ENCODE data around the gene PRPF40B. TPM values are rescaled to one million over a fixed set of nuclear protein-coding genes. Genes with fewer than 3 reads are reported as not detected.

The PRPF40B gene
- total and polyA plus RNA-seq, 2 of the 13 experiments (the other 11 are each of a cell fraction or from before 2014, with no cell fraction given), result 5.0 to 7.8 TPM

GRCh38 chr12:49642370-49642802, 19.0 kb downstream of the PRPF40B start (continued):
- no peak for TF ChIP-seq NFAT5 (CRISPR knock-in tag; IDR thresholded peaks at IDR 0.05)
- no peak for TF ChIP-seq ZNF256 (CRISPR knock-in tag; conservative IDR thresholded peaks at IDR 0.05)
- 0 out of 2 replicates have a peak, but pooled peaks have one; percentile 27 for TF ChIP-seq PATZ1 (CRISPR knock-in tag; IDR thresholded peaks at IDR 0.05)
- TF ChIP-seq CCAR2 (optimal IDR thresholded peaks at IDR 0.05; ENCODE audit: low read depth, low read length), result no peak
- TF ChIP-seq DPF2 (CRISPR knock-in tag; IDR thresholded peaks at IDR 0.05; ENCODE audit: borderline replicate concordance, low read depth), result peak; percentile 58; the same call in 1 of the 2 replicates
- TF ChIP-seq TRIM22 (IDR thresholded peaks at IDR 0.05), result no peak
- TF ChIP-seq XBP1 (CRISPR knock-in tag; IDR thresholded peaks at IDR 0.05), result no peak
- no peak for TF ChIP-seq IKZF1 (IDR thresholded peaks at IDR 0.05)
- no peak for TF ChIP-seq KDM5A (IDR thresholded peaks at IDR 0.05; ENCODE audit: borderline replicate concordance, low read length)
- peak; percentile 25; the same call in 1 of the 2 replicates for TF ChIP-seq CBX5 (CRISPR knock-in tag; IDR thresholded peaks at IDR 0.05; ENCODE audit: borderline replicate concordance)
- TF ChIP-seq ZBTB2 (CRISPR knock-in tag; IDR thresholded peaks at IDR 0.05; ENCODE audit: low read depth), result 0 out of 2 replicates have a peak, but pooled peaks have one; percentile 18
- TF ChIP-seq ZNF354B (CRISPR knock-in tag; IDR thresholded peaks at IDR 0.05), result no peak
- no peak for TF ChIP-seq TEAD2 (CRISPR knock-in tag; IDR thresholded peaks at IDR 0.05)
- TF ChIP-seq ZNF614 (CRISPR knock-in tag; IDR thresholded peaks at IDR 0.05; ENCODE audit: borderline replicate concordance), result peak; percentile 64; the same call in 1 of the 2 replicates
- TF ChIP-seq TCF12 (IDR thresholded peaks at IDR 0.05), result no peak
- TF ChIP-seq TCF12 (CRISPR knock-in tag; IDR thresholded peaks at IDR 0.05), result no peak
- no peak for TF ChIP-seq ZNF678 (CRISPR knock-in tag; IDR thresholded peaks at IDR 0.05)
- peak; percentile 77; the same call in 1 of the 2 replicates for TF ChIP-seq SPEN (CRISPR knock-in tag; IDR thresholded peaks at IDR 0.05; ENCODE audit: low read depth)
- TF ChIP-seq ZNF724P (CRISPR knock-in tag; IDR thresholded peaks at IDR 0.05; ENCODE audit: borderline replicate concordance), result no peak
- 0 out of 2 replicates have a peak, but pooled peaks have one; percentile 28 for TF ChIP-seq RCOR2 (CRISPR knock-in tag; IDR thresholded peaks at IDR 0.05)

All from HepG2 (cell line).